Hepatic stellate cell (primary cell): ENCODE data around the gene LRRC51.
A peak's percentile ranks its signal among the peaks of the same experiment; 100 is the strongest.
"Not testable (repeated sequence)": the region's sequence is repeated elsewhere in the genome, so short reads cannot be mapped to it uniquely, and the experiment has no call there.

Experiments used
- DNase-seq: peaks from one replicate; pipeline ENCODE4 v3.0.0; 2011; ENCODE audit warnings: low spot score

Gene LRRC51

GRCh38 chr11:72141066-72141465, 60.4 kb downstream of the LRRC51 start:
- DNase-seq: peak; percentile 84

- not testable (repeated sequence) for DNase-seq
These were observed 61.4 kb downstream of the LRRC51 start for GRCh38 chr11:72142086-72142485.

- DNase-seq: not testable (repeated sequence)
These were observed 61.9 kb downstream of the LRRC51 start for GRCh38 chr11:72142543-72142942.

GRCh38 chr11:72144807-72145565, 64.3 kb downstream of the LRRC51 start:
- DNase-seq: peak; percentile 35
